ENCODE measurements around the gene CCDC184.
"Not testable (repeated sequence)": the region's sequence is repeated elsewhere in the genome, so short reads cannot be mapped to it uniquely, and the experiment has no call there.

CCDC184 gene

GRCh38 chr12:48203192-48203591 lies 19.7 kb downstream of the CCDC184 start, which contains the start of gene OR10AD1:
TSS of gene OR10AD1 (minus strand) at chr12:48203292. CDS start at chr12:48203292, 0 bp downstream.
- Mint-ChIP-seq H3K4me3 (no peak within 1 kb of the TSS), H3K27me3 (no peaks in the 10 kb centered on the region), H3K4me1 (ENCODE audit: low read depth) (peaks cover 31% of the 10 kb centered on the region), H3K9me3 (peaks cover 37% of the 10 kb centered on the region), H3K27ac (no peak within 1 kb of the TSS), H3K36me3 (ENCODE audit: low read depth) (peaks cover 69% of the 10 kb centered on the region)
- DNase-seq = no peak

GRCh38 chr12:48209495-48209894 lies 26.1 kb downstream of the CCDC184 start:
- peaks cover 26% of the 10 kb centered on the region for H3K9me3 Mint-ChIP-seq
- H3K27me3 Mint-ChIP-seq; H3K4me3 Mint-ChIP-seq; H3K27ac Mint-ChIP-seq; DNase-seq; H3K4me1 Mint-ChIP-seq (ENCODE audit: low read depth): not testable (repeated sequence)
- peaks cover 24% of the 10 kb centered on the region for H3K36me3 Mint-ChIP-seq (ENCODE audit: low read depth)

- Mint-ChIP-seq H3K4me1 (ENCODE audit: low read depth) (peaks cover 7% of the 10 kb centered on the region), H3K9me3 (no peaks in the 10 kb centered on the region), H3K4me3 (no peak overlapping the region), H3K36me3 (ENCODE audit: low read depth) (no peaks in the 10 kb centered on the region), H3K27ac (no peak overlapping the region), H3K27me3 (peaks cover 10% of the 10 kb centered on the region)
- no peak for DNase-seq
These were observed 33.3 kb downstream of the CCDC184 start for GRCh38 chr12:48216785-48217184.

- no peak for DNase-seq
These were observed 36.2 kb downstream of the CCDC184 start for GRCh38 chr12:48219631-48220030.

GRCh38 chr12:48220701-48221100 lies 37.3 kb downstream of the CCDC184 start:
- Mint-ChIP-seq H3K9me3 (no peaks in the 10 kb centered on the region), H3K4me1 (ENCODE audit: low read depth) (peaks cover 2% of the 10 kb centered on the region), H3K4me3 (no peak overlapping the region), H3K36me3 (ENCODE audit: low read depth) (no peaks in the 10 kb centered on the region), H3K27ac (no peak overlapping the region), H3K27me3 (peaks cover 10% of the 10 kb centered on the region)
- DNase-seq = no peak

More at GRCh38 chr12:48219631-48220030, 36.2 kb downstream of the CCDC184 start:
- Mint-ChIP-seq H3K27me3 (peaks cover 8% of the 10 kb centered on the region), H3K27ac (no peak overlapping the region), H3K36me3 (ENCODE audit: low read depth) (no peaks in the 10 kb centered on the region), H3K4me1 (ENCODE audit: low read depth) (peaks cover 2% of the 10 kb centered on the region), H3K4me3 (no peak overlapping the region), H3K9me3 (no peaks in the 10 kb centered on the region)

- no peak for DNase-seq
- Mint-ChIP-seq H3K9me3 (no peaks in the 10 kb centered on the region), H3K27ac (no peak overlapping the region), H3K27me3 (peaks cover 15% of the 10 kb centered on the region), H3K36me3 (ENCODE audit: low read depth) (no peaks in the 10 kb centered on the region), H3K4me1 (ENCODE audit: low read depth) (peaks cover 2% of the 10 kb centered on the region), H3K4me3 (no peak overlapping the region)
These were observed 38.2 kb downstream of the CCDC184 start for GRCh38 chr12:48221645-48222044.

GRCh38 chr12:48224533-48224932 lies 41.1 kb downstream of the CCDC184 start:
- not testable (repeated sequence) for H3K27ac Mint-ChIP-seq; H3K9me3 Mint-ChIP-seq; H3K4me3 Mint-ChIP-seq; H3K36me3 Mint-ChIP-seq (ENCODE audit: low read depth); H3K4me1 Mint-ChIP-seq (ENCODE audit: low read depth); DNase-seq
- H3K27me3 Mint-ChIP-seq = peaks cover 32% of the 10 kb centered on the region

- not testable (repeated sequence) for H3K27ac Mint-ChIP-seq; H3K4me3 Mint-ChIP-seq; DNase-seq; H3K36me3 Mint-ChIP-seq (ENCODE audit: low read depth); H3K4me1 Mint-ChIP-seq (ENCODE audit: low read depth)
- Mint-ChIP-seq H3K9me3 (peaks cover 13% of the 10 kb centered on the region), H3K27me3 (peaks cover 25% of the 10 kb centered on the region)
These were observed 47.9 kb downstream of the CCDC184 start for GRCh38 chr12:48231169-48231958.
